Neural cell (in vitro differentiated cells): ENCODE data around the gene ENG. TPM values are rescaled to one million over a fixed set of nuclear protein-coding genes. Genes with fewer than 3 reads are reported as not detected.

ENCODE experiments used
- H2AFZ ChIP-seq: fragments of 200-600, 300-800 bp; sonication (generic), shearing (Covaris generic); 2 replicates; pipeline ENCODE4 v1.6.0; 2014; ENCODE audit warnings: low read depth, mild to moderate bottlenecking, antibody characterized with exemption, low read length, moderate library complexity
- H3F3A ChIP-seq: fragments of 200-600 bp; shearing (Covaris generic); 2 replicates; pipeline ENCODE4 v1.6.1; 2016; ENCODE audit warnings: mild to moderate bottlenecking, moderate library complexity, mixed read lengths, antibody characterized with exemption, low read length; ENCODE audit not compliant: insufficient read depth, poor library complexity, severe bottlenecking
- H3K27ac ChIP-seq: fragments of 200-600, 300-800 bp; sonication (generic), shearing (Covaris generic); 2 replicates; pipeline ENCODE4 v1.5.1; 2014; ENCODE audit warnings: mild to moderate bottlenecking, low read length, moderate library complexity
- H3K27me3 ChIP-seq: fragments of 300-800, 200-600 bp; sonication (generic), shearing (Covaris generic); 2 replicates; pipeline ENCODE4 v1.6.0; 2014; ENCODE audit warnings: mild to moderate bottlenecking, low read depth, low read length, moderate library complexity; ENCODE audit not compliant: insufficient read depth
- H3K36me3 ChIP-seq: fragments of 300-800, 200-600 bp; sonication (generic), shearing (Covaris generic); 2 replicates; pipeline ENCODE4 v1.5.1; 2014; ENCODE audit warnings: mild to moderate bottlenecking, antibody characterized with exemption, low read length, moderate library complexity; ENCODE audit not compliant: insufficient read depth
- H3K4me2 ChIP-seq: fragments of 300-800, 200-600 bp; sonication (generic), shearing (Covaris generic); 2 replicates; pipeline ENCODE4 v1.6.0; 2014; ENCODE audit warnings: mild to moderate bottlenecking, low read length
- H3K4me3 ChIP-seq: fragments of 300-800, 200-600 bp; sonication (generic), shearing (Covaris generic); 2 replicates; pipeline ENCODE4 v1.5.1; 2014; ENCODE audit warnings: mild to moderate bottlenecking, low read length, moderate library complexity
- H3K79me2 ChIP-seq: fragments of 200-600 bp; shearing (Covaris generic); replicated peaks from 2 replicates; pipeline ENCODE4 v1.6.0; 2014; ENCODE audit warnings: mild to moderate bottlenecking, low read length, moderate library complexity; ENCODE audit not compliant: insufficient read depth
- H3K9ac ChIP-seq: fragments of 300-800, 200-600 bp; sonication (generic), shearing (Covaris generic); 2 replicates; pipeline ENCODE4 v1.6.1; 2016; ENCODE audit warnings: mild to moderate bottlenecking, low read length, mixed read lengths
- H3K9me2 ChIP-seq: fragments of 200-600 bp; shearing (Covaris generic); 2 replicates; pipeline ENCODE4 v1.6.1; 2016; ENCODE audit warnings: mild to moderate bottlenecking, low read length, mixed read lengths; ENCODE audit not compliant: insufficient read depth
- H3K9me3 ChIP-seq: fragments of 200-600, 300-800 bp; sonication (generic), shearing (Covaris generic); 2 replicates; pipeline ENCODE4 v1.6.1; 2016; ENCODE audit warnings: mild to moderate bottlenecking, mixed run types, low read length, moderate library complexity, mixed read lengths
- H4K20me1 ChIP-seq: fragments of 200-600 bp; shearing (Covaris generic); 2 replicates; pipeline ENCODE4 v1.6.1; 2016; ENCODE audit warnings: mild to moderate bottlenecking, mixed run types; ENCODE audit not compliant: insufficient read depth
- CTCF ChIP-seq: fragments of 450-650 bp; IDR thresholded peaks from 2 replicates; pipeline ENCODE4 v1.5.1; 2014; ENCODE audit warnings: antibody characterized with exemption, mild to moderate bottlenecking, moderate library complexity; ENCODE audit not compliant: poor library complexity, severe bottlenecking
- EP300 ChIP-seq: fragments of 450-650 bp; conservative IDR thresholded peaks from 2 replicates; pipeline ENCODE4 v1.6.1; 2014; ENCODE audit warnings: antibody characterized with exemption, mild to moderate bottlenecking, moderate library complexity; ENCODE audit not compliant: poor library complexity, severe bottlenecking
- EZH2 ChIP-seq: fragments of 200-600, 300-800 bp; shearing (Covaris generic), sonication (generic); IDR thresholded peaks from 2 replicates; pipeline ENCODE4 v1.6.1; 2014; ENCODE audit warnings: antibody characterized with exemption, low read length, borderline replicate concordance, mild to moderate bottlenecking; ENCODE audit not compliant: insufficient read depth, poor library complexity, severe bottlenecking
- MXI1 ChIP-seq: fragments of 450-650 bp; conservative IDR thresholded peaks from 2 replicates; pipeline ENCODE4 v1.6.1; 2014; ENCODE audit warnings: antibody characterized with exemption, mild to moderate bottlenecking; ENCODE audit not compliant: poor library complexity, severe bottlenecking
- POLR2AphosphoS5 ChIP-seq: IDR thresholded peaks from 2 replicates; pipeline ENCODE4 v1.6.1; 2012
- RAD21 ChIP-seq: fragments of 450-650 bp; conservative IDR thresholded peaks from 2 replicates; pipeline ENCODE4 v1.6.1; 2014; ENCODE audit warnings: antibody characterized with exemption, mild to moderate bottlenecking, moderate library complexity
- SMC3 ChIP-seq: fragments of 450-650 bp; conservative IDR thresholded peaks from 2 replicates; pipeline ENCODE4 v1.6.1; 2014; ENCODE audit warnings: antibody characterized with exemption, mild to moderate bottlenecking, moderate library complexity; ENCODE audit not compliant: poor library complexity
- TAF1 ChIP-seq: IDR thresholded peaks from 2 replicates; pipeline ENCODE4 v1.6.1; 2012; ENCODE audit warnings: low read depth
- polyA plus RNA-seq: library from polyadenylated mRNA; depleted of rRNA; stranded (reverse); fragments of >200 nt; gene quantifications from 2 replicates; pipeline ENCODE4 v1.2.3, GENCODE V29; 2014
- TF ChIP-seq, protein P1 (sequence below): IDR thresholded peaks from 2 replicates; pipeline ENCODE4 v1.6.1; 2012; ENCODE audit warnings: borderline replicate concordance

The ENG gene
- polyA plus RNA-seq, 1 donor from 2014 or later: not detected

GRCh38 chr9:127773272-127773671 lies 81.2 kb downstream of the ENG start:
- no peak overlapping the region for H3K9ac ChIP-seq
- TF ChIP-seq TAF1: no peak
- TF ChIP-seq, protein P1, sequence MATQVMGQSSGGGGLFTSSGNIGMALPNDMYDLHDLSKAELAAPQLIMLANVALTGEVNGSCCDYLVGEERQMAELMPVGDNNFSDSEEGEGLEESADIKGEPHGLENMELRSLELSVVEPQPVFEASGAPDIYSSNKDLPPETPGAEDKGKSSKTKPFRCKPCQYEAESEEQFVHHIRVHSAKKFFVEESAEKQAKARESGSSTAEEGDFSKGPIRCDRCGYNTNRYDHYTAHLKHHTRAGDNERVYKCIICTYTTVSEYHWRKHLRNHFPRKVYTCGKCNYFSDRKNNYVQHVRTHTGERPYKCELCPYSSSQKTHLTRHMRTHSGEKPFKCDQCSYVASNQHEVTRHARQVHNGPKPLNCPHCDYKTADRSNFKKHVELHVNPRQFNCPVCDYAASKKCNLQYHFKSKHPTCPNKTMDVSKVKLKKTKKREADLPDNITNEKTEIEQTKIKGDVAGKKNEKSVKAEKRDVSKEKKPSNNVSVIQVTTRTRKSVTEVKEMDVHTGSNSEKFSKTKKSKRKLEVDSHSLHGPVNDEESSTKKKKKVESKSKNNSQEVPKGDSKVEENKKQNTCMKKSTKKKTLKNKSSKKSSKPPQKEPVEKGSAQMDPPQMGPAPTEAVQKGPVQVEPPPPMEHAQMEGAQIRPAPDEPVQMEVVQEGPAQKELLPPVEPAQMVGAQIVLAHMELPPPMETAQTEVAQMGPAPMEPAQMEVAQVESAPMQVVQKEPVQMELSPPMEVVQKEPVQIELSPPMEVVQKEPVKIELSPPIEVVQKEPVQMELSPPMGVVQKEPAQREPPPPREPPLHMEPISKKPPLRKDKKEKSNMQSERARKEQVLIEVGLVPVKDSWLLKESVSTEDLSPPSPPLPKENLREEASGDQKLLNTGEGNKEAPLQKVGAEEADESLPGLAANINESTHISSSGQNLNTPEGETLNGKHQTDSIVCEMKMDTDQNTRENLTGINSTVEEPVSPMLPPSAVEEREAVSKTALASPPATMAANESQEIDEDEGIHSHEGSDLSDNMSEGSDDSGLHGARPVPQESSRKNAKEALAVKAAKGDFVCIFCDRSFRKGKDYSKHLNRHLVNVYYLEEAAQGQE: no peak
- no peak for TF ChIP-seq CTCF
- no peak for TF ChIP-seq RAD21
- TF ChIP-seq POLR2AphosphoS5: no peak
- no peaks in the 10 kb centered on the region for H4K20me1 ChIP-seq
- H3K9me3 ChIP-seq: no peaks in the 10 kb centered on the region
- H3K4me2 ChIP-seq: no peak overlapping the region
- H3F3A ChIP-seq: no peaks in the 10 kb centered on the region
- no peak overlapping the region for H3K4me3 ChIP-seq
- H3K27me3 ChIP-seq: no peaks in the 10 kb centered on the region
- no peak overlapping the region for H3K27ac ChIP-seq
- H3K9me2 ChIP-seq: no peaks in the 10 kb centered on the region
- no peaks in the 10 kb centered on the region for H3K79me2 ChIP-seq
- no peak overlapping the region for H2AFZ ChIP-seq
- H3K36me3 ChIP-seq: no peaks in the 10 kb centered on the region

- no peaks in the 10 kb centered on the region for H3K36me3 ChIP-seq
- no peak overlapping the region for H3K4me2 ChIP-seq
- no peaks in the 10 kb centered on the region for H3K9me3 ChIP-seq
- TF ChIP-seq EP300 (no peak), POLR2AphosphoS5 (no peak), MXI1 (no peak), CTCF (no peak), EZH2 (no peak), RAD21 (no peak), SMC3 (no peak), TAF1 (no peak)
- TF ChIP-seq, protein P1: no peak
- no peaks in the 10 kb centered on the region for H3K27me3 ChIP-seq
- no peaks in the 10 kb centered on the region for H3K9me2 ChIP-seq
- no peak overlapping the region for H3K9ac ChIP-seq
- no peak overlapping the region for H2AFZ ChIP-seq
- no peak overlapping the region for H3K4me3 ChIP-seq
- H3F3A ChIP-seq: no peaks in the 10 kb centered on the region
- H3K27ac ChIP-seq: no peak overlapping the region
- no peaks in the 10 kb centered on the region for H4K20me1 ChIP-seq
- H3K79me2 ChIP-seq: no peaks in the 10 kb centered on the region
Measured at GRCh38 chr9:127772603-127773002, 81.9 kb downstream of the ENG start.
